Fibroblast of villous mesenchyme (primary cell): ENCODE data around the gene PPT2. TPM values are rescaled to one million over a fixed set of nuclear protein-coding genes. Genes with fewer than 3 reads are reported as not detected.

Experiments
- DNase-seq: peaks from one replicate; pipeline ENCODE4 v3.0.0-alpha.2; 2010; ENCODE audit warnings: low read depth
- H3K4me3 ChIP-seq: 2 replicates; pipeline ENCODE4 v1.5.1; 2011; ENCODE audit warnings: low read depth, mild to moderate bottlenecking, low read length
- CTCF ChIP-seq: IDR thresholded peaks from 2 replicates; pipeline ENCODE4 v1.5.1; 2012; ENCODE audit warnings: low read depth, mild to moderate bottlenecking, low read length; ENCODE audit not compliant: insufficient read depth
- total RNA-seq: library from RNA; depleted of rRNA; stranded (reverse); fragments of >200 nt; gene quantifications from 2 replicates; pipeline ENCODE4 v1.2.3, GENCODE V29; 2012

PPT2 gene
- total RNA-seq, 1 donor = 22.9 TPM

DNA sequence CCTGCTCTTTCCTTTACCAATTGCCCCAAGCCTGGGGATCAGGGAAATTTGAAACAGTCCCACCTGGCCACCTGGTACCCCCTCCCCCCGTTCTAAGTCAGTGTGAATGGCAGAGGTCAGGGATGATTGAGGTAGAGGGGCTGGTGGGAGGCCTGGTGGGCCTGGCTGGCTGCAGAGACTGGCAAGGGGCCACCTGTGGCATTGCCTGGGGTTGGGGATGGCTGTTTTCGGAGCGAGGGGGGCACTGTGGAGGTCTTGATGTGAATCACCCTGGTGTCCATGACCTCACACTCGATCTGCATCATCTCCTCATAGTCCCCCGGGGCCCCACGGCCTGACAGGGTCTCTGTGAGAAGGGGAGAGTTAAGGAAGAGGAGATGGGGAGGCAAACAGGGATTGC, 38.3 kb upstream of the PPT2 start:
- H3K4me3 ChIP-seq = no peak overlapping the region
- TF ChIP-seq CTCF = no peak
- DNase-seq = no peak

GRCh38 chr6:32116674-32117073, 37.3 kb upstream of the PPT2 start:
- no peak overlapping the region for H3K4me3 ChIP-seq
- DNase-seq = no peak
- TF ChIP-seq CTCF = peak; percentile 56

GRCh38 chr6:32117461-32117860, 36.5 kb upstream of the PPT2 start:
- DNase-seq = no peak
- TF ChIP-seq CTCF = no peak
- H3K4me3 ChIP-seq = no peak overlapping the region

- no peak overlapping the region for H3K4me3 ChIP-seq
- TF ChIP-seq CTCF = peak; percentile 97
These were observed 34.9 kb upstream of the PPT2 start for GRCh38 chr6:32118782-32119628.

DNA sequence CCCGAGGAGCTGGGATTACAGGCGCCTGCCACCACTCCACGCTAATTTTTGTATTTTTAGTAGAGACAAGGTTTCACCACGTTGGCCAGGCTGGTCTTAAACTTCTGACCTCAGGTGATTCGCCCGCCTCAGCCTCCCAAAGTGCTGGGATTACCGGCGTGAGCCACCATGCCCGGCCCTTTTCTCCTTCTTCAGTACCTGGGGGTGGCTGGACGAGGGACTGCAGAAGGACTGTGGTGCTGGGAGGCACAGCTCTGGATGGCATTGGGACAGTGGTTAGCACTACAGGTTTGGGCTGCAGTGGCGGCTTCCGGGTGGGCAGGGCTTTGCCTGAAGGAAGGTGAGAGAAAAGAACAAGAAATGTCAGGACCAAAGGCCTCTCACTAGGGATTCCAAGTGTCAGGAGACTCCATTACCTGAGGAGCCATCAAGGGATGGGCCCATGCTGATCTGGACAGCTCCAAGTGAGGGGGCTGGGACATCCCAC, 33.3 kb upstream of the PPT2 start:
- no peak overlapping the region for H3K4me3 ChIP-seq
- no peak for TF ChIP-seq CTCF
- DNase-seq = no peak

More at GRCh38 chr6:32118782-32119628, 34.9 kb upstream of the PPT2 start:
- peak; percentile 88 for DNase-seq

GRCh38 chr6:32123681-32124080, 30.3 kb upstream of the PPT2 start:
- no peak overlapping the region for H3K4me3 ChIP-seq
- no peak for TF ChIP-seq CTCF
- DNase-seq = no peak
